OCI-LY3 (cell line): ENCODE measurements around the gene TANC1.

ENCODE experiments used
- CTCF ChIP-seq: fragments of 200-600, 300-600 bp; sonication (generic); IDR thresholded peaks from 2 replicates; pipeline ENCODE4 v1.5.1; 2014; ENCODE audit warnings: antibody characterized with exemption, low read length, low read depth
- EZH2phosphoT487 ChIP-seq: fragments of 200-600 bp; shearing (Covaris generic); IDR thresholded peaks from 2 replicates; pipeline ENCODE4 v1.6.1; 2018; ENCODE audit warnings: antibody characterized with exemption, mixed run types, low read depth

DNA sequence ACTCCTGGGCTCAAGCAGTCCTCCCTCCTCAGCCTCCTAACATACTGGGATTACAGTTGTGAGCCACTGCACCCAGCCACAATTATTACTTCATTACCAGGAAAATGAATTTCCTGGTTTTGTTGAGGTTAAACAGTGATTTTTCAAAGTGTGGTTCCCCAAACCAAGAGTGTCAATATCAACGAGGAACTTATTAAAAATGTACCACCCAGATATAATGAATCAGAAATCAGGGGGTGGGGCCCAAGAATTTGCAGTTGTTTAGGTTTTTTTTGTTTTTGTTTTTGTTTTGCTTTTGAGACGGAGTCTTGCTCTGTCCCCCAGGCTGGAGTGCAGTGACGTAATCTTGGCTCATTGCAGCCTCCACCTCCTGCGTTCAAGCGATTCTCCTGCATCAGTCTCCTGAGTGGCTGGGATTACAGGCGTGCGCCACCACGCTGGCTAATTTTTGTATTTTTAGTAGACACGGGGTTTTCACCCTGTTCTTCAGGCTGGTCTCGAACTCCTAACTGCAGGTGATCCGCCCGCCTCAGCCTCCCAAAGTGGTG is 224.0 kb downstream of the TANC1 start:
- no peak for TF ChIP-seq CTCF
- TF ChIP-seq EZH2phosphoT487 = no peak
